Osteoblast (primary cell): ENCODE measurements around the gene MEX3A. TPM values are rescaled to one million over a fixed set of nuclear protein-coding genes. Genes with fewer than 3 reads are reported as not detected.

ENCODE experiments used
- DNase-seq: peaks from one replicate; pipeline ENCODE4 v3.0.0; 2011; ENCODE audit warnings: low spot score, mixed read lengths; ENCODE audit not compliant: insufficient read length; ENCODE audit errors: missing footprints
- H2AFZ ChIP-seq: 2 replicates; pipeline ENCODE4 v1.6.0; 2011; ENCODE audit warnings: mild to moderate bottlenecking, low read length
- H3K27ac ChIP-seq: 2 replicates; pipeline ENCODE4 v1.5.1; 2011; ENCODE audit warnings: mild to moderate bottlenecking, low read depth, low read length, moderate library complexity
- H3K27me3 ChIP-seq: 2 replicates; pipeline ENCODE4 v1.6.0; 2012; ENCODE audit warnings: mild to moderate bottlenecking, control low read depth, inconsistent platforms, low read length, moderate library complexity; ENCODE audit not compliant: insufficient read depth
- H3K36me3 ChIP-seq: 2 replicates; pipeline ENCODE4 v1.5.1; 2011; ENCODE audit warnings: mild to moderate bottlenecking, low read length, control low read depth, moderate library complexity; ENCODE audit not compliant: insufficient read depth
- H3K4me1 ChIP-seq: 2 replicates; pipeline ENCODE4 v1.5.1; 2011; ENCODE audit warnings: mild to moderate bottlenecking, low read length, control low read depth, moderate library complexity; ENCODE audit not compliant: insufficient read depth
- H3K4me2 ChIP-seq: 2 replicates; pipeline ENCODE4 v1.6.0; 2011; ENCODE audit warnings: mild to moderate bottlenecking, low read length; ENCODE audit not compliant: insufficient read depth
- H3K4me3 ChIP-seq: fragments of 200-600 bp; sonication (generic); 3 replicates; pipeline ENCODE4 v1.5.1; 2012; ENCODE audit warnings: mild to moderate bottlenecking, low read length, inconsistent platforms; ENCODE audit not compliant: insufficient read depth
- H3K79me2 ChIP-seq: 2 replicates; pipeline ENCODE4 v1.6.0; 2012; ENCODE audit warnings: mild to moderate bottlenecking, low read length, control low read depth, inconsistent platforms; ENCODE audit not compliant: insufficient read depth
- H3K9me3 ChIP-seq: 2 replicates; pipeline ENCODE4 v1.5.1; 2011; ENCODE audit warnings: low read depth, low read length, control low read depth
- H4K20me1 ChIP-seq: 2 replicates; pipeline ENCODE4 v1.6.0; 2012; ENCODE audit warnings: mild to moderate bottlenecking, low read length, control low read depth; ENCODE audit not compliant: insufficient read depth
- total RNA-seq: library from RNA; depleted of rRNA; stranded (reverse); fragments of >200 nt; gene quantifications from 2 replicates; pipeline ENCODE4 v1.2.3, GENCODE V29; 2012
- TF ChIP-seq, protein P1 (sequence below): IDR thresholded peaks from 2 replicates; pipeline ENCODE4 v1.5.1; 2011; ENCODE audit warnings: mild to moderate bottlenecking, low read depth, low read length, moderate library complexity; ENCODE audit errors: extremely low read depth

Gene MEX3A
- total RNA-seq, 1 donor = 1.1 TPM

DNA sequence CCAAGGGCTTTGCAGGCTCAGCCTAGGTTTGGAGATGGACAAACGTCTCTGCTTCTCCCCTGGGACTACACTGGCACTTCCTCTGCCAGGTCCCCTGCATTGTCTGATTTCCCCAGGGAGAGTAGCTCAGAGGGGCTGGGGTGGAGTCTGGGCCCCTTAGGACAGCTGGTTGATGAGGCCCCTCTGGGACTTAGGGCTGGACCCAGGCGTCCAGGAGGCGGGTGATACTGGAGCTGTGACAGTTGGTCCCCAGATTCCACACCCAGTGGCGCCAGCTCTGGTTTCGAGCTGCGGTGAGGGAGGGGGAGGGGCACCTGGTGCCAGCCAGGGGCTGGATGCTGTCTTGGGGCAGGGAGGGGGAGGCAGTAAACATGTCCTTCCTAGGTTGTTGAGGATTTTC lies 7.4 kb upstream of the MEX3A start:
- Histone ChIP-seq H3K79me2 (no peaks in the 10 kb centered on the region), H3K9me3 (no peaks in the 10 kb centered on the region), H3K27ac (no peak overlapping the region), H2AFZ (no peak overlapping the region), H3K4me1 (no peaks in the 10 kb centered on the region), H3K27me3 (no peaks in the 10 kb centered on the region), H3K4me3 (no peak overlapping the region), H3K36me3 (no peaks in the 10 kb centered on the region), H4K20me1 (peaks cover 5% of the 10 kb centered on the region), H3K4me2 (no peak overlapping the region)
- TF ChIP-seq, protein P1, sequence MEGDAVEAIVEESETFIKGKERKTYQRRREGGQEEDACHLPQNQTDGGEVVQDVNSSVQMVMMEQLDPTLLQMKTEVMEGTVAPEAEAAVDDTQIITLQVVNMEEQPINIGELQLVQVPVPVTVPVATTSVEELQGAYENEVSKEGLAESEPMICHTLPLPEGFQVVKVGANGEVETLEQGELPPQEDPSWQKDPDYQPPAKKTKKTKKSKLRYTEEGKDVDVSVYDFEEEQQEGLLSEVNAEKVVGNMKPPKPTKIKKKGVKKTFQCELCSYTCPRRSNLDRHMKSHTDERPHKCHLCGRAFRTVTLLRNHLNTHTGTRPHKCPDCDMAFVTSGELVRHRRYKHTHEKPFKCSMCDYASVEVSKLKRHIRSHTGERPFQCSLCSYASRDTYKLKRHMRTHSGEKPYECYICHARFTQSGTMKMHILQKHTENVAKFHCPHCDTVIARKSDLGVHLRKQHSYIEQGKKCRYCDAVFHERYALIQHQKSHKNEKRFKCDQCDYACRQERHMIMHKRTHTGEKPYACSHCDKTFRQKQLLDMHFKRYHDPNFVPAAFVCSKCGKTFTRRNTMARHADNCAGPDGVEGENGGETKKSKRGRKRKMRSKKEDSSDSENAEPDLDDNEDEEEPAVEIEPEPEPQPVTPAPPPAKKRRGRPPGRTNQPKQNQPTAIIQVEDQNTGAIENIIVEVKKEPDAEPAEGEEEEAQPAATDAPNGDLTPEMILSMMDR = no peak
- DNase-seq = no peak

- H3K4me1 ChIP-seq = peaks cover 7% of the 10 kb centered on the region
- no peaks in the 10 kb centered on the region for H3K79me2 ChIP-seq
- H3K36me3 ChIP-seq = no peaks in the 10 kb centered on the region
- peaks cover under 1% of the 10 kb centered on the region for H3K27me3 ChIP-seq
- TF ChIP-seq, protein P1 = no peak
- H2AFZ ChIP-seq = no peak overlapping the region
- peaks cover 5% of the 10 kb centered on the region for H4K20me1 ChIP-seq
- H3K27ac ChIP-seq = no peak overlapping the region
- H3K4me2 ChIP-seq = no peak overlapping the region
- no peak overlapping the region for H3K4me3 ChIP-seq
- DNase-seq = no peak
- no peaks in the 10 kb centered on the region for H3K9me3 ChIP-seq
Measured at GRCh38 chr1:156086256-156086662, 4.0 kb upstream of the MEX3A start.

- Histone ChIP-seq H3K27ac (no peak overlapping the region), H3K36me3 (no peaks in the 10 kb centered on the region), H3K4me1 (peaks cover 14% of the 10 kb centered on the region), H3K27me3 (peaks cover 4% of the 10 kb centered on the region), H4K20me1 (no peaks in the 10 kb centered on the region), H3K4me2 (peak overlapping the region; percentile 89), H3K9me3 (no peaks in the 10 kb centered on the region), H3K79me2 (no peaks in the 10 kb centered on the region), H2AFZ (no peak overlapping the region), H3K4me3 (peak overlapping the region; percentile 88)
- TF ChIP-seq, protein P1 = no peak
- peak; percentile 83 for DNase-seq
Measured at GRCh38 chr1:156083800-156084790, 1.8 kb upstream of the MEX3A start.

- H3K4me2 ChIP-seq = peak overlapping the region; percentile 89
- peaks cover 4% of the 10 kb centered on the region for H3K27me3 ChIP-seq
- H3K36me3 ChIP-seq = no peaks in the 10 kb centered on the region
- DNase-seq = peak; percentile 92
- H3K79me2 ChIP-seq = no peaks in the 10 kb centered on the region
- H3K4me3 ChIP-seq = peak overlapping the region; percentile 88
- H2AFZ ChIP-seq = no peak overlapping the region
- no peaks in the 10 kb centered on the region for H4K20me1 ChIP-seq
- no peaks in the 10 kb centered on the region for H3K9me3 ChIP-seq
- H3K4me1 ChIP-seq = peaks cover 14% of the 10 kb centered on the region
- no peak overlapping the region for H3K27ac ChIP-seq
- TF ChIP-seq, protein P1 = no peak
Measured at GRCh38 chr1:156081917-156082308, 352 bp downstream of the MEX3A start.
